ENCODE results near the gene CLDN5.

GRCh38 chr22:19496324-19496630 lies 27.9 kb downstream of the CLDN5 start:
- TF ChIP-seq CTCF (IDR thresholded peaks at IDR 0.05; ENCODE audit: borderline replicate concordance, extremely low read depth, low read length, poor library complexity, severe bottlenecking): no peak
- TF ChIP-seq EZH2 (IDR thresholded peaks at IDR 0.05; ENCODE audit: borderline replicate concordance, low read depth, low read length, severe bottlenecking): no peak

All from DND-41 (cell line).